ENCODE data around the gene SCN9A.

The SCN9A gene

GRCh38 chr2:166167449-166167848 lies 208.3 kb downstream of the SCN9A start:
- no peak overlapping the region for H3K9ac ChIP-seq (ENCODE audit: low read length)

GRCh38 chr2:166163775-166164174 lies 212.0 kb downstream of the SCN9A start:
- H3K79me1 ChIP-seq (ENCODE audit: low read length), result no peaks in the 10 kb centered on the region
- no peak overlapping the region for H3K14ac ChIP-seq (ENCODE audit: low read length)
- H3K18ac ChIP-seq (ENCODE audit: low read length), result no peak overlapping the region
- H2BK5ac ChIP-seq (ENCODE audit: low read depth, low read length, poor library complexity), result no peak overlapping the region
- no peaks in the 10 kb centered on the region for H3K9me3 ChIP-seq (ENCODE audit: insufficient read depth, low read depth, low read length)
- no peak overlapping the region for H4K8ac ChIP-seq (ENCODE audit: low read depth, low read length)
- H3K4me3 ChIP-seq (ENCODE audit: low read depth, low read length), result no peak overlapping the region
- H2AFZ ChIP-seq (ENCODE audit: insufficient read depth, low read length, poor library complexity), result no peak overlapping the region
- H3K4me1 ChIP-seq (ENCODE audit: control insufficient read depth in 1 of 2, insufficient read depth in 2 of 2, low read length in 2 of 2), result no peaks in the 10 kb centered on the region
- H3K79me2 ChIP-seq (ENCODE audit: control insufficient read depth, insufficient read depth, low read length, poor library complexity), result no peaks in the 10 kb centered on the region
- no peak overlapping the region for H3K4ac ChIP-seq (ENCODE audit: low read depth, low read length)
- no CpG with 5 or more reads among the region's 2 CpGs for WGBS (ENCODE audit: extremely low coverage, insufficient coverage, insufficient read length)
- H2BK12ac ChIP-seq (ENCODE audit: low read length), result no peak overlapping the region
- H2BK120ac ChIP-seq (ENCODE audit: insufficient read depth, low read length, poor library complexity), result no peak overlapping the region
- no peak overlapping the region for H2AK5ac ChIP-seq (ENCODE audit: low read length)
- DNase-seq, result no peak
- H3K9ac ChIP-seq (ENCODE audit: low read length), result no peak overlapping the region
- H3K27ac ChIP-seq (ENCODE audit: low read depth, low read length), result no peak overlapping the region
- H3K23ac ChIP-seq (ENCODE audit: low read length), result no peak overlapping the region
- H3K36me3 ChIP-seq (ENCODE audit: control insufficient read depth in 1 of 2, insufficient read depth in 2 of 2, low read length in 2 of 2), result no peaks in the 10 kb centered on the region
- H3K27me3 ChIP-seq (ENCODE audit: insufficient read depth, low read length), result no peaks in the 10 kb centered on the region
- H4K91ac ChIP-seq (ENCODE audit: low read depth, low read length), result no peak overlapping the region
- no peak overlapping the region for H4K12ac ChIP-seq (ENCODE audit: low read depth, low read length)
- no peak overlapping the region for H3K4me2 ChIP-seq (ENCODE audit: low read length)

More at GRCh38 chr2:166167449-166167848, 208.3 kb downstream of the SCN9A start:
- H3K4me3 ChIP-seq (ENCODE audit: low read depth, low read length), result no peak overlapping the region
- H3K4me1 ChIP-seq (ENCODE audit: control insufficient read depth in 1 of 2, insufficient read depth in 2 of 2, low read length in 2 of 2), result no peaks in the 10 kb centered on the region
- no peak overlapping the region for H2BK120ac ChIP-seq (ENCODE audit: insufficient read depth, low read length, poor library complexity)
- H3K79me1 ChIP-seq (ENCODE audit: low read length), result no peaks in the 10 kb centered on the region
- no peak overlapping the region for H3K27ac ChIP-seq (ENCODE audit: low read depth, low read length)
- H3K36me3 ChIP-seq (ENCODE audit: control insufficient read depth in 1 of 2, insufficient read depth in 2 of 2, low read length in 2 of 2), result no peaks in the 10 kb centered on the region
- H3K9me3 ChIP-seq (ENCODE audit: insufficient read depth, low read depth, low read length), result no peaks in the 10 kb centered on the region
- no CpG with 5 or more reads among the region's 2 CpGs for WGBS (ENCODE audit: extremely low coverage, insufficient coverage, insufficient read length)
- H2BK12ac ChIP-seq (ENCODE audit: low read length), result no peak overlapping the region
- no peak overlapping the region for H3K4ac ChIP-seq (ENCODE audit: low read depth, low read length)
- no peak overlapping the region for H3K23ac ChIP-seq (ENCODE audit: low read length)
- H3K79me2 ChIP-seq (ENCODE audit: control insufficient read depth, insufficient read depth, low read length, poor library complexity), result no peaks in the 10 kb centered on the region
- no peak overlapping the region for H4K8ac ChIP-seq (ENCODE audit: low read depth, low read length)
- no peak overlapping the region for H4K12ac ChIP-seq (ENCODE audit: low read depth, low read length)
- no peak overlapping the region for H2AFZ ChIP-seq (ENCODE audit: insufficient read depth, low read length, poor library complexity)
- H2AK5ac ChIP-seq (ENCODE audit: low read length), result no peak overlapping the region
- no peaks in the 10 kb centered on the region for H3K27me3 ChIP-seq (ENCODE audit: insufficient read depth, low read length)
- no peak overlapping the region for H4K91ac ChIP-seq (ENCODE audit: low read depth, low read length)
- H3K4me2 ChIP-seq (ENCODE audit: low read length), result no peak overlapping the region
- DNase-seq, result no peak
- no peak overlapping the region for H3K14ac ChIP-seq (ENCODE audit: low read length)
- H2BK5ac ChIP-seq (ENCODE audit: low read depth, low read length, poor library complexity), result no peak overlapping the region
- no peak overlapping the region for H3K18ac ChIP-seq (ENCODE audit: low read length)

- no peak overlapping the region for H2BK5ac ChIP-seq (ENCODE audit: low read depth, low read length, poor library complexity)
- no peak overlapping the region for H3K18ac ChIP-seq (ENCODE audit: low read length)
- H3K79me1 ChIP-seq (ENCODE audit: low read length), result no peaks in the 10 kb centered on the region
- no peak overlapping the region for H4K12ac ChIP-seq (ENCODE audit: low read depth, low read length)
- H3K14ac ChIP-seq (ENCODE audit: low read length), result no peak overlapping the region
- no peaks in the 10 kb centered on the region for H3K36me3 ChIP-seq (ENCODE audit: control insufficient read depth in 1 of 2, insufficient read depth in 2 of 2, low read length in 2 of 2)
- no peak overlapping the region for H3K9ac ChIP-seq (ENCODE audit: low read length)
- H4K8ac ChIP-seq (ENCODE audit: low read depth, low read length), result no peak overlapping the region
- H3K4me2 ChIP-seq (ENCODE audit: low read length), result no peak overlapping the region
- no peaks in the 10 kb centered on the region for H3K79me2 ChIP-seq (ENCODE audit: control insufficient read depth, insufficient read depth, low read length, poor library complexity)
- H3K27ac ChIP-seq (ENCODE audit: low read depth, low read length), result no peak overlapping the region
- H3K4me3 ChIP-seq (ENCODE audit: low read depth, low read length), result no peak overlapping the region
- no peak overlapping the region for H3K4ac ChIP-seq (ENCODE audit: low read depth, low read length)
- no peak overlapping the region for H4K91ac ChIP-seq (ENCODE audit: low read depth, low read length)
- no peaks in the 10 kb centered on the region for H3K27me3 ChIP-seq (ENCODE audit: insufficient read depth, low read length)
- no peaks in the 10 kb centered on the region for H3K9me3 ChIP-seq (ENCODE audit: insufficient read depth, low read depth, low read length)
- DNase-seq, result no peak
- H2AK5ac ChIP-seq (ENCODE audit: low read length), result no peak overlapping the region
- no CpG with 5 or more reads among the region's 2 CpGs for WGBS (ENCODE audit: extremely low coverage, insufficient coverage, insufficient read length)
- H3K4me1 ChIP-seq (ENCODE audit: control insufficient read depth in 1 of 2, insufficient read depth in 2 of 2, low read length in 2 of 2), result no peaks in the 10 kb centered on the region
- H3K23ac ChIP-seq (ENCODE audit: low read length), result no peak overlapping the region
- no peak overlapping the region for H2BK12ac ChIP-seq (ENCODE audit: low read length)
- H2AFZ ChIP-seq (ENCODE audit: insufficient read depth, low read length, poor library complexity), result no peak overlapping the region
- no peak overlapping the region for H2BK120ac ChIP-seq (ENCODE audit: insufficient read depth, low read length, poor library complexity)
These were observed 217.2 kb downstream of the SCN9A start for GRCh38 chr2:166158546-166158945.

- Histone ChIP-seq H3K4me1 (ENCODE audit: control insufficient read depth in 1 of 2, insufficient read depth in 2 of 2, low read length in 2 of 2) (no peaks in the 10 kb centered on the region), H4K8ac (ENCODE audit: low read depth, low read length) (no peak overlapping the region), H3K9me3 (ENCODE audit: insufficient read depth, low read depth, low read length) (no peaks in the 10 kb centered on the region), H3K18ac (ENCODE audit: low read length) (no peak overlapping the region), H2BK120ac (ENCODE audit: insufficient read depth, low read length, poor library complexity) (no peak overlapping the region), H4K91ac (ENCODE audit: low read depth, low read length) (no peak overlapping the region), H3K4me3 (ENCODE audit: low read depth, low read length) (no peak overlapping the region), H3K4me2 (ENCODE audit: low read length) (no peak overlapping the region), H3K27me3 (ENCODE audit: insufficient read depth, low read length) (no peaks in the 10 kb centered on the region), H2BK5ac (ENCODE audit: low read depth, low read length, poor library complexity) (no peak overlapping the region), H3K9ac (ENCODE audit: low read length) (no peak overlapping the region), H3K79me1 (ENCODE audit: low read length) (no peaks in the 10 kb centered on the region), H4K12ac (ENCODE audit: low read depth, low read length) (no peak overlapping the region), H3K23ac (ENCODE audit: low read length) (no peak overlapping the region), H2AFZ (ENCODE audit: insufficient read depth, low read length, poor library complexity) (no peak overlapping the region), H2BK12ac (ENCODE audit: low read length) (no peak overlapping the region), H3K36me3 (ENCODE audit: control insufficient read depth in 1 of 2, insufficient read depth in 2 of 2, low read length in 2 of 2) (no peaks in the 10 kb centered on the region), H3K27ac (ENCODE audit: low read depth, low read length) (no peak overlapping the region), H3K14ac (ENCODE audit: low read length) (no peak overlapping the region), H2AK5ac (ENCODE audit: low read length) (no peak overlapping the region), H3K79me2 (ENCODE audit: control insufficient read depth, insufficient read depth, low read length, poor library complexity) (no peaks in the 10 kb centered on the region), H3K4ac (ENCODE audit: low read depth, low read length) (no peak overlapping the region)
- DNase-seq, result no peak
- WGBS (ENCODE audit: extremely low coverage, insufficient coverage, insufficient read length), result no CpG with 5 or more reads among the region's 2 CpGs
These were observed 218.2 kb downstream of the SCN9A start for GRCh38 chr2:166157578-166157977.
